Measurements from ENCODE around the gene BCAS1. TPM values are rescaled to one million over a fixed set of nuclear protein-coding genes. Genes with fewer than 3 reads are reported as not detected.

BCAS1 gene
- total RNA-seq, 2 donors from 2014 or later: 2.1 TPM; not detected in 1

GRCh38 chr20:54115172-54115854 is 44.9 kb upstream of the BCAS1 start:
- no peaks in the 10 kb centered on the region for H3K4me1 ChIP-seq
- no peaks in the 10 kb centered on the region for H3K36me3 ChIP-seq (replicated peaks in 1 of 2; ENCODE audit: insufficient read depth in 1 of 2, low read depth in 2 of 2)
- TF ChIP-seq POLR2A (IDR thresholded peaks at IDR 0.05): no peak
- no peak for TF ChIP-seq CTCF (IDR thresholded peaks at IDR 0.05)
- no peak overlapping the region for H3K27ac ChIP-seq
- 56 to 77% methylated on average over 14 to 15 of the region's 15 CpGs for WGBS, 2 donors
- H3K27me3 ChIP-seq: no peaks in the 10 kb centered on the region
- H3K9me3 ChIP-seq: no peaks in the 10 kb centered on the region
- ATAC-seq (no peak), DNase-seq (peak in 1 of 4 donors; percentile 9)
- intact Hi-C loops (cut with DNase I): no loop called here
- no peak overlapping the region for H3K4me3 ChIP-seq

GRCh38 chr20:54114109-54114508 is 43.7 kb upstream of the BCAS1 start:
- DNase-seq: no peak
- WGBS, 2 donors: 48 to 71% methylated on average over 2 of the region's 2 CpGs
- Histone ChIP-seq H3K9me3 (no peaks in the 10 kb centered on the region), H3K4me1 (no peaks in the 10 kb centered on the region), H3K36me3 (replicated peaks in 1 of 2; ENCODE audit: insufficient read depth in 1 of 2, low read depth in 2 of 2) (no peaks in the 10 kb centered on the region), H3K27ac (no peak overlapping the region), H3K27me3 (no peaks in the 10 kb centered on the region), H3K4me3 (no peak overlapping the region)
- no peak for ATAC-seq
- TF ChIP-seq CTCF (IDR thresholded peaks at IDR 0.05): no peak
- no peak for TF ChIP-seq POLR2A (IDR thresholded peaks at IDR 0.05)
- intact Hi-C loops (cut with DNase I): no loop called here

GRCh38 chr20:54113566-54113965 is 43.2 kb upstream of the BCAS1 start:
- intact Hi-C loops (cut with DNase I): no loop called here
- H3K36me3 ChIP-seq (replicated peaks in 1 of 2; ENCODE audit: insufficient read depth in 1 of 2, low read depth in 2 of 2): no peaks in the 10 kb centered on the region
- DNase-seq: no peak
- no peaks in the 10 kb centered on the region for H3K27me3 ChIP-seq
- TF ChIP-seq CTCF (IDR thresholded peaks at IDR 0.05): no peak
- TF ChIP-seq POLR2A (IDR thresholded peaks at IDR 0.05): no peak
- no peaks in the 10 kb centered on the region for H3K4me1 ChIP-seq
- H3K27ac ChIP-seq: no peak overlapping the region
- no peaks in the 10 kb centered on the region for H3K9me3 ChIP-seq
- ATAC-seq: no peak
- WGBS, 2 donors: 66 to 79% methylated on average over 2 of the region's 2 CpGs
- H3K4me3 ChIP-seq: no peak overlapping the region

- Histone ChIP-seq H3K27ac (no peak overlapping the region), H3K36me3 (replicated peaks in 1 of 2; ENCODE audit: insufficient read depth in 1 of 2, low read depth in 2 of 2) (no peaks in the 10 kb centered on the region), H3K4me3 (no peak overlapping the region), H3K27me3 (no peaks in the 10 kb centered on the region), H3K9me3 (no peaks in the 10 kb centered on the region), H3K4me1 (peaks cover 12% of the 10 kb centered on the region)
- intact Hi-C loops (cut with DNase I): no loop called here
- no peak for ATAC-seq
- peak in 2 of 4 donors; percentile 8 to 18 for DNase-seq
- WGBS, 2 donors: 66 to 75% methylated on average over 4 of the region's 4 CpGs
- no peak for TF ChIP-seq POLR2A (IDR thresholded peaks at IDR 0.05)
- no peak for TF ChIP-seq CTCF (IDR thresholded peaks at IDR 0.05)
Measured at GRCh38 chr20:54112221-54112884, 42.0 kb upstream of the BCAS1 start.

Measured in body of pancreas (tissue), 4 donors.